ENCODE results near the gene HMGN1. TPM values are rescaled to one million over a fixed set of nuclear protein-coding genes. Genes with fewer than 3 reads are reported as not detected.

Gene HMGN1
- polyA plus RNA-seq, 1 of the 3 experiments (the other 2 are of a cell fraction) = 219 TPM

DNA sequence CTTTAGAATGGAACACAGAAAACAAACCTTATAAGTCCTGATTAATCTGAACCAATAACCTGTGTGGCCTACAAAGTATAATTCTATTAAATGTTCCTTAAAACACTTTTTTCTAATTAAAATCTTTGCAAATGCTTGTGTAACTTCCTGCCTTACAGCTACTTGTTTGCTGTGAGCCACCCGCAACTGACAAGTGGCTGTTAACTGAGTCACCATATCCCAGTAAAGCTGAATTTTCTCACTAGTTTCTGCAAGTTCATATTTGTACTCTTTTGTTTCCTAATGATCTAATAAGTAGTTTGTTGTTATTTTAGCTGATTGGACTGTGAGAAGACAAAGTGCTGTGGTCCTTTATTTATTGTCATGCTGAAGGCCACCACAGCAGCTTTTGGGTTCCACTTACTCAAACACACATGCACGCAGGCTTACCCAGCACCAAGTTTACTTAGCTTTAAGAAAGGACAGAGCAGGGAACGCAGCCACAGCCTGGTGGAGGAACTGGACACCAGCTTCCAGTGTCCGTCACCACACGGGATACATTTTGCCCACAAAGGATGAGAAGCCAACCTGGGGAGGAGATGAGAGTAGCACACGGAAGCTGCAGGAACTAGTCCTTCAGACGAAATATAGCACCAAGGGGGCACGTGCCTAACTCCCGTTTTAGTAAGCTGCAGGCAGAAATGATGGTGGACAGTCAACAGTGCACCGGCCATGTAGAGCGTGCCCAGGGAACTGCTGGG lies 48.9 kb upstream of the HMGN1 start:
- Histone ChIP-seq H3K79me2 (ENCODE audit: insufficient read depth) (no peaks in the 10 kb centered on the region), H3K4me2 (no peak overlapping the region), H3K36me3 (replicated peaks in 1 of 2; ENCODE audit: control insufficient read depth in 1 of 2, insufficient read depth in 2 of 2, low read length in 1 of 2) (peaks cover 13 to 36% of the 10 kb centered on the region in 2 experiments), H2AFZ (ENCODE audit: low read depth) (no peak overlapping the region), H3K4me1 (ENCODE audit: control insufficient read depth in 1 of 2, insufficient read depth in 2 of 2, low read depth in 1 of 2, low read length in 1 of 2) (no peaks in the 10 kb centered on the region; a peak in 1 of 4 replicates), H3K27me3 (ENCODE audit: insufficient read depth) (no peaks in the 10 kb centered on the region), H3K9me3 (no peaks in the 10 kb centered on the region), H3K9me2 (no peaks in the 10 kb centered on the region), H3F3A (replicated peaks; ENCODE audit: insufficient read depth) (no peaks in the 10 kb centered on the region), H3K27ac (ENCODE audit: low read depth in 2 of 2, low read length in 1 of 2) (no peak overlapping the region), H3K9ac (no peak overlapping the region), H4K20me1 (ENCODE audit: insufficient read depth) (no peaks in the 10 kb centered on the region), H3K4me3 (ENCODE audit: low read depth in 2 of 2, low read length in 1 of 2) (no peak overlapping the region)
- 96% methylated on average over 10 of the region's 11 CpGs for WGBS (ENCODE audit: low lambda C conversion rate)
- ChIA-PET CTCF (interaction anchor here (1.0 to 1.6 kb wide), 4 partner anchors 10 to 44 kb away, joined by 3 to 7 read pairs (median 4); no protein-coding TSS in a partner anchor), POLR2A (no interaction called here)
- TF ChIP-seq USF1 (IDR thresholded peaks at IDR 0.05; ENCODE audit: borderline replicate concordance, low read depth) (no peak), MXI1 (IDR thresholded peaks at IDR 0.05; ENCODE audit: low read depth, low read length) (no peak), JUND (IDR thresholded peaks at IDR 0.05) (no peak), RCOR1 (IDR thresholded peaks at IDR 0.05; ENCODE audit: low read length) (no peak), ELF1 (IDR thresholded peaks at IDR 0.05) (no peak), YY1 (IDR thresholded peaks at IDR 0.05; ENCODE audit: low read depth) (no peak), TCF12 (IDR thresholded peaks at IDR 0.05) (no peak), EP300 (IDR thresholded peaks at IDR 0.05; ENCODE audit: borderline replicate concordance in 1 of 2, low read depth in 1 of 2, low read length in 1 of 2) (no peak), SIN3A (IDR thresholded peaks at IDR 0.05; ENCODE audit: borderline replicate concordance, low read depth, low read length) (no peak), TEAD4 (IDR thresholded peaks at IDR 0.05; ENCODE audit: borderline replicate concordance, insufficient read depth) (no peak), RFX5 (IDR thresholded peaks at IDR 0.05; ENCODE audit: low read length) (no peak), TAF1 (IDR thresholded peaks at IDR 0.05; ENCODE audit: borderline replicate concordance, low read depth, low read length) (no peak)
- no peak for DNase-seq

DNA sequence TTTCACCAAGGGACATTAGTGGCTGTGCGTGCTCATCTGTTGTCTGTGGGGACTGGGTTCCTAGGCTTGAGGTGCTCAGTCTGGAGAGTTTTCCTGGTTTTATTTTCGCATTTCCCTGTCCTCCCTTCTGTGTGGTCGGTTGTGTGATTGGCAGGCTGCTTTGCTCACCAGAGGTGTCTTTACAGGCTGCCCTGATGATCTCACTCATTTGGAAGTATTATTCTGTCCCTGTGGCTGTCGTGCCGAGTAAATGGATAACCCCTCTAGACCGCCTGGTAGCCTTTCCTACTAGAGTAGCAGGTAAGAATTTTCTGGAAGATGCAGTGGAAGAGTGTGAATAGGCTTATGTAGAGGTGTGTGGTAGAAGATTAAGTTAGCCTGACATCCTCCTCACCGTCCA lies 44.1 kb upstream of the HMGN1 start:
- no peak for DNase-seq
- H3K27me3 ChIP-seq (ENCODE audit: insufficient read depth) = no peaks in the 10 kb centered on the region
- H2AFZ ChIP-seq (ENCODE audit: low read depth) = no peak overlapping the region
- peaks cover 28 to 56% of the 10 kb centered on the region in 2 experiments for H3K36me3 ChIP-seq (replicated peaks in 1 of 2; ENCODE audit: control insufficient read depth in 1 of 2, insufficient read depth in 2 of 2, low read length in 1 of 2)
- H3K9me3 ChIP-seq = no peaks in the 10 kb centered on the region
- H3F3A ChIP-seq (replicated peaks; ENCODE audit: insufficient read depth) = peaks cover 7% of the 10 kb centered on the region
- no peaks in the 10 kb centered on the region for H3K9me2 ChIP-seq
- H3K4me1 ChIP-seq (ENCODE audit: control insufficient read depth in 1 of 2, insufficient read depth in 2 of 2, low read depth in 1 of 2, low read length in 1 of 2) = peaks cover 4 to 7% of the 10 kb centered on the region in 2 experiments; a peak in 1 of 4 replicates
- H3K4me3 ChIP-seq (ENCODE audit: low read depth in 2 of 2, low read length in 1 of 2) = no peak overlapping the region
- H3K27ac ChIP-seq (ENCODE audit: low read depth in 2 of 2, low read length in 1 of 2) = no peak overlapping the region
- peaks cover 32% of the 10 kb centered on the region for H3K79me2 ChIP-seq (ENCODE audit: insufficient read depth)
- 91% methylated on average over 7 of the region's 7 CpGs for WGBS (ENCODE audit: low lambda C conversion rate)
- peaks cover 4% of the 10 kb centered on the region; the same call in 1 of the 2 replicates for H4K20me1 ChIP-seq (ENCODE audit: insufficient read depth)
- ChIA-PET POLR2A (no interaction called here), CTCF (interaction anchor here (2.0 kb wide), 1 partner anchor 19 kb away, joined by 5 read pairs; no protein-coding TSS in a partner anchor)
- H3K4me2 ChIP-seq = no peak overlapping the region
- H3K9ac ChIP-seq = no peak overlapping the region
- TF ChIP-seq JUND (IDR thresholded peaks at IDR 0.05) = no peak
- TF ChIP-seq USF1 (IDR thresholded peaks at IDR 0.05; ENCODE audit: borderline replicate concordance, low read depth) = no peak
- no peak for TF ChIP-seq YY1 (IDR thresholded peaks at IDR 0.05; ENCODE audit: low read depth)
- no peak for TF ChIP-seq PBX3 (IDR thresholded peaks at IDR 0.05)
- TF ChIP-seq REST (IDR thresholded peaks at IDR 0.05; ENCODE audit: low read depth, low read length) = no peak
- TF ChIP-seq TAF1 (IDR thresholded peaks at IDR 0.05; ENCODE audit: borderline replicate concordance, low read depth, low read length) = no peak
- no peak for TF ChIP-seq EZH2phosphoT487 (IDR thresholded peaks at IDR 0.05; ENCODE audit: borderline replicate concordance, low read depth)
- no peak for TF ChIP-seq FOXJ3 (CRISPR knock-in tag; IDR thresholded peaks at IDR 0.05)
- no peak for TF ChIP-seq TEAD4 (IDR thresholded peaks at IDR 0.05; ENCODE audit: borderline replicate concordance, insufficient read depth)
- no peak for TF ChIP-seq NFIC (IDR thresholded peaks at IDR 0.05; ENCODE audit: borderline replicate concordance)
- TF ChIP-seq NRF1 (IDR thresholded peaks at IDR 0.05; ENCODE audit: low read depth, low read length) = no peak
- no peak for TF ChIP-seq GABPA (IDR thresholded peaks at IDR 0.05; ENCODE audit: low read depth)
- no peak for TF ChIP-seq POLR2AphosphoS5 (IDR thresholded peaks at IDR 0.05; ENCODE audit: low read depth, low read length)
- TF ChIP-seq RFX5 (IDR thresholded peaks at IDR 0.05; ENCODE audit: low read length) = no peak
- TF ChIP-seq MEF2A (IDR thresholded peaks at IDR 0.05; ENCODE audit: borderline replicate concordance, low read depth) = no peak
- TF ChIP-seq RXRA (IDR thresholded peaks at IDR 0.05; ENCODE audit: borderline replicate concordance, low read depth) = no peak

All from SK-N-SH (cell line).